Peyer's patch (tissue), 4 donors: Measurements from ENCODE around the gene LCLAT1.

ENCODE experiments used
- POLR2A ChIP-seq, 2 donors: fragments of 450-650 bp; IDR thresholded peaks; one replicate each; pipeline ENCODE4 v1.5.1; 2017; ENCODE audit warnings: antibody characterized with exemption in 2 of 2, mild to moderate bottlenecking in 2 of 2, moderate library complexity in 2 of 2
- TF ChIP-seq, protein P1 (sequence below), 6 experiments: fragments of 450-650 bp in 4 of 6; fragments of 200-600 bp in 2 of 6; sonication (generic) in 1 of 6; IDR thresholded peaks; one replicate each; pipeline ENCODE4 v1.5.1; 2017 to 2019; ENCODE audit warnings: antibody characterized with exemption in 6 of 6, mild to moderate bottlenecking in 3 of 6, moderate library complexity in 1 of 6

DNA sequence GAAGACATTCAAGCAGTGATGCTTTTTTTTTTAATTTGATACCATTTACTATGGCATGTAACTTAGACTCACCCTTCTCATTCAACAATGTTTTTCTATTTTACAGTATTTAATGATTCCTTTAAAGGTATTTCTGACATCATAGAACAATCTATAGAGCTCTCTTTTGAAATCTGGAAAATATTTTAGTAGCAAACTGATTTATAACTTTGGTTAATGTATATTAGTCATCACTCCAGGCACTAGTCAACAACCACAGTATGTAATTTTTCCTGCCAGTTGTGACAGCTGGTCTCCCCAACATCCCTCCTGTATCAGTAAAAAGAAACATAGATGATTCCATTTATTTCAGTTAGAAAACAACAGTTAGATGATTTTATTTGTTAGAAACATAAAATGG, 122.9 kb downstream of the LCLAT1 start:
- TF ChIP-seq, protein P1, sequence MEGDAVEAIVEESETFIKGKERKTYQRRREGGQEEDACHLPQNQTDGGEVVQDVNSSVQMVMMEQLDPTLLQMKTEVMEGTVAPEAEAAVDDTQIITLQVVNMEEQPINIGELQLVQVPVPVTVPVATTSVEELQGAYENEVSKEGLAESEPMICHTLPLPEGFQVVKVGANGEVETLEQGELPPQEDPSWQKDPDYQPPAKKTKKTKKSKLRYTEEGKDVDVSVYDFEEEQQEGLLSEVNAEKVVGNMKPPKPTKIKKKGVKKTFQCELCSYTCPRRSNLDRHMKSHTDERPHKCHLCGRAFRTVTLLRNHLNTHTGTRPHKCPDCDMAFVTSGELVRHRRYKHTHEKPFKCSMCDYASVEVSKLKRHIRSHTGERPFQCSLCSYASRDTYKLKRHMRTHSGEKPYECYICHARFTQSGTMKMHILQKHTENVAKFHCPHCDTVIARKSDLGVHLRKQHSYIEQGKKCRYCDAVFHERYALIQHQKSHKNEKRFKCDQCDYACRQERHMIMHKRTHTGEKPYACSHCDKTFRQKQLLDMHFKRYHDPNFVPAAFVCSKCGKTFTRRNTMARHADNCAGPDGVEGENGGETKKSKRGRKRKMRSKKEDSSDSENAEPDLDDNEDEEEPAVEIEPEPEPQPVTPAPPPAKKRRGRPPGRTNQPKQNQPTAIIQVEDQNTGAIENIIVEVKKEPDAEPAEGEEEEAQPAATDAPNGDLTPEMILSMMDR (IDR thresholded peaks at IDR 0.05) = no peak
- no peak for TF ChIP-seq POLR2A (IDR thresholded peaks at IDR 0.05)
